ENCODE results near the gene USP47.

- TF ChIP-seq, protein P1, sequence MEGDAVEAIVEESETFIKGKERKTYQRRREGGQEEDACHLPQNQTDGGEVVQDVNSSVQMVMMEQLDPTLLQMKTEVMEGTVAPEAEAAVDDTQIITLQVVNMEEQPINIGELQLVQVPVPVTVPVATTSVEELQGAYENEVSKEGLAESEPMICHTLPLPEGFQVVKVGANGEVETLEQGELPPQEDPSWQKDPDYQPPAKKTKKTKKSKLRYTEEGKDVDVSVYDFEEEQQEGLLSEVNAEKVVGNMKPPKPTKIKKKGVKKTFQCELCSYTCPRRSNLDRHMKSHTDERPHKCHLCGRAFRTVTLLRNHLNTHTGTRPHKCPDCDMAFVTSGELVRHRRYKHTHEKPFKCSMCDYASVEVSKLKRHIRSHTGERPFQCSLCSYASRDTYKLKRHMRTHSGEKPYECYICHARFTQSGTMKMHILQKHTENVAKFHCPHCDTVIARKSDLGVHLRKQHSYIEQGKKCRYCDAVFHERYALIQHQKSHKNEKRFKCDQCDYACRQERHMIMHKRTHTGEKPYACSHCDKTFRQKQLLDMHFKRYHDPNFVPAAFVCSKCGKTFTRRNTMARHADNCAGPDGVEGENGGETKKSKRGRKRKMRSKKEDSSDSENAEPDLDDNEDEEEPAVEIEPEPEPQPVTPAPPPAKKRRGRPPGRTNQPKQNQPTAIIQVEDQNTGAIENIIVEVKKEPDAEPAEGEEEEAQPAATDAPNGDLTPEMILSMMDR (IDR thresholded peaks at IDR 0.05), result no peak
- no peak for TF ChIP-seq POLR2A (IDR thresholded peaks at IDR 0.05)
These were observed 1.4 kb downstream of the USP47 start for GRCh38 chr11:11843211-11843621.

Measured in lower leg skin (tissue), 3 donors.